Inflammatory macrophage treated with lipopolysaccharide for 1 hour (primary cell): Measurements from ENCODE around the gene YTHDF2.

Experiments
- DNase-seq, 2 donors: peaks; one replicate each; pipeline ENCODE4 v3.0.0-alpha.2; 2020 to 2022

YTHDF2 gene

GRCh38 chr1:28803662-28804061 lies 66.9 kb downstream of the YTHDF2 start:
- no peak for DNase-seq

GRCh38 chr1:28804071-28804470 lies 67.3 kb downstream of the YTHDF2 start:
- DNase-seq: no peak

- DNase-seq: no peak
Measured at GRCh38 chr1:28807046-28807445, 70.3 kb downstream of the YTHDF2 start.

- DNase-seq: no peak
Measured at GRCh38 chr1:28807986-28808385, 71.2 kb downstream of the YTHDF2 start.

- DNase-seq: no peak
Measured at GRCh38 chr1:28811369-28811765, 74.6 kb downstream of the YTHDF2 start.

- no peak for DNase-seq
Measured at GRCh38 chr1:28811766-28812668, 75.3 kb downstream of the YTHDF2 start, which contains the start of gene OPRD1. OPRD1 (plus strand) TSS chr1:28812170; CDS start chr1:28812384, 214 bp downstream.

GRCh38 chr1:28812669-28813468 lies 76.1 kb downstream of the YTHDF2 start:
- DNase-seq: no peak

- no peak for DNase-seq
Measured at GRCh38 chr1:28813931-28814465, 77.3 kb downstream of the YTHDF2 start.

GRCh38 chr1:28815533-28816185 lies 78.9 kb downstream of the YTHDF2 start:
- no peak for DNase-seq

- no peak for DNase-seq
Measured at GRCh38 chr1:28817133-28817532, 80.4 kb downstream of the YTHDF2 start.

GRCh38 chr1:28819020-28819419 lies 82.3 kb downstream of the YTHDF2 start:
- DNase-seq: no peak
